GM19193 (cell line): Measurements from ENCODE around the gene HSPB8.

Source experiments
- POLR2A ChIP-seq: IDR thresholded peaks from 4 replicates; pipeline ENCODE4 v1.6.1; 2011; ENCODE audit not compliant: insufficient read depth, insufficient read length; ENCODE audit errors: extremely low read depth

Gene HSPB8

DNA sequence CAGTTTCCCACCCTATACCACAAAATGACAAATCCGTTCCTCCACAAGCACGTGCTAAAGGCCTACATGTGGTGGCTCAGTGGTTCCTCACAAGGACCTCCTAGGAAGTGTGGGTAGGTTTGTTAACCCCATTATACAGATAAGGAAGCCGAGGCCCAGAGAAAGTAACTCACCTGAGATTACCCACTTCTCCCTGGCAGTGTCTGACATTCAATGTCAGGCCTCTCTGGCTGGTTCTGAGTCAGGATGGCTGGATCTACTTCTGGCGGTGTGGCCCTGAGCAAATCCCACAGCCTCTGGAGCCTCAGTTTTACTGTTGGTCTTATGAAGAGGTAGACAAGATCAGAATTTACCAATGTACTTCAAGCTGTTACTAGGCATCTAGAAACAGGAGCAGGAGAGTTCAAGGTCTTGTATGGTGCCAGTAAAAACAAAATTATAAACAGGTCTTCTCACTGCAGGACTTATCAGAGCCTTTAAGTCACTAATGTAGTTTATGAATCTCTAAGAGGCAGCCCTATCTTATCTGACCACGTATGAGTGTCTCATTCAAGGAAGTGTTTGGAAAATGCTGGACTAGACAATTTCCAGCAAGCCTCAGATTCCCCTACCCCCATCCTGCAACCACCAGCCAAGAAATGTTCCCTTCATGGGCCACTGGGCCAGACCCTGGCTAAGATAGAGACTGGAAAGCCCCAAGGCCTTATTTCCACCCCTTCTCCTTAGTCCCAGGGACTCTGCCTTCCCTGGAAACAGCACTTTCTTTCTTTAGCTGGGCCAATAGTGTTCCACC, 4.2 kb downstream of the HSPB8 start:
- TF ChIP-seq POLR2A: no peak

DNA sequence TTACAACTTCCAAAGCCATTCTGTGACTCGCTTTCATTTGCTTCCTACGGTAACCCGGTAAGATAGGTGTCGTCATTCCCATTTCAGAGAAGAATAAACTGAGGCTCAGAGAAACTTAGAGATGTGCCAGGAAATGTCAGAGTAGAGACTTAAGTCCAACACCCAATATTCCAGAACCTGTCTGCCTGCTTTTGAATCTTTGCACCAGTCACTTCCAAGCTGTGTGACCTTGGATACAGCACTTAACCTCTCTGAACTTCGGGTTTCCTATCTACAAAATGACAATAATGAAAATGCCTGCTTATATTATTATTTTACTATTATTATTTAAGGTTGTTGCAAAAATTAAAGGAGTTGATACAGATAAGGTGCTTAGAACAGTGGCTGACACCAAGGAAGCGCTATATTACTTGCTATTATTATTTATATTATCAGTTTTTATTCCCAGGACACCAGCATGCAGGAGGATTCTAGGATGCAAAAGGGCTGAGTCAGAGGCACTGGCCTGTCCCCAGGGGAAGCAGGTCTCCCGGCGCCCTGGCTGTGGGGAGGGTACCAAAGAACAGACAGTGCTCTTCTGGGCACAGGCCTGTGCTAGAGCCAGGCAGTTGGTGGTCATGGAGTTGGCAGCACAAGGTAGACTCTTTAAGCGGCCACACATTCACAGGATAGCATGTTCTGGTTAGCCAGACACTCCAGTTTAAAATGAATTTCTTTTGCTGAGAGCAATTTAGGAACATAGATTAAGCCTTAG, 5.4 kb downstream of the HSPB8 start:
- TF ChIP-seq POLR2A: no peak

DNA sequence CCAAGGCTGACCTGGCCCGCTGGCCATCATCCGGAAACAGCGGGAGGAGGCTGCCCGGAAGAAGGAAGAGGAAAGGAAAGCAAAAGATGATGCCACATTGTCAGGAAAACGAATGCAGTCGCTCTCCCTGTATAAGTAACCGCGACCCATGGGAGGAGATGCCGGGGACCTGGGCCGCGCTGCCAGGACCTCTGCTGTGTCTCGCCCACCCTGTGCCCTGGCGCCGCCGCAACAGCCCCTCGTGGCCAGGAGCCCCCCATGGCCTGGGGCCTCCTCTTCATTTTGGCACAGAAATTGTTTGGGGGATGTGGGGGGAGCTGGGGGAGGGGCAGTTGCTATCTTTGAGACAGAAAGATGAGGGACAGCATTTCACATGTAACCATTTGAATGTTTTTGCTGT, 16.5 kb downstream of the HSPB8 start:
- TF ChIP-seq POLR2A: no peak

DNA sequence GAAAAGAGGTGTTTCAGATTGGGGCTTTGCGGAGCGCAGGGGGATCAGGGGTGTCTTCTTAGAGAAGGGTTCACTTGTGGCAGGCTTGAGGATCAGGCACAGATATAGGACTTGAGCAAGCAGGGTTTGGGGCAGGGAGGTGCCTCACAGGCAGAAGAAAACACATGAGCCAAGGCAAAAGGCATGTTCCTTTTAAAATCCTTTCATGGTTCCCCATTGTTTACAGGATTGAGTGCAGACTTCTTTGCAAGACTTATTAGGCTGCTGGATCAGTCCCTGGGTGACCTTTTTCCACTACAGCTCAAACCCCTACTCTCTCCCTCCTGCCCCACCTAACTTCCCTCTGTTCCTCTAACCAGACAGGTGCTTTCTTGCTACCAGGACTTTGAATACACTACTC, 19.7 kb downstream of the HSPB8 start:
- no peak for TF ChIP-seq POLR2A

DNA sequence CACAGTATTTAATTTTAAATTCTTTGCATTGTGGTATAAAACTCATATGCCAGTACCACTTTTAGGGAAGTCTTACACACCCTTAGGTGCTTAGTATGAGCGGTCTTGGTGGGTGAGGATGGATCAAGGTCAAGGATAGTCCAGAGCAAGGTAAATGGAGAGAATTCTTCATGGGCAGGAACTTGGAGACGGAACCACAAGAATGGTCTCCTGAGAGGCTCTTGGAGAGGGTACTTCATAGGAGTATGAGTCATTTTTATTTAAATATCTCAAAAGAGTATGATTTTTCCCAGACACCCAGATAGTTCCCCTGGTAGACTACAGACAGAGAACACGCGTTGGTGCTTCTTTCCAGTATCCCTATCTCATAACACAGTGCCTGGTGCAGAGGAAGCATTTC, 21.9 kb downstream of the HSPB8 start:
- no peak for TF ChIP-seq POLR2A

DNA sequence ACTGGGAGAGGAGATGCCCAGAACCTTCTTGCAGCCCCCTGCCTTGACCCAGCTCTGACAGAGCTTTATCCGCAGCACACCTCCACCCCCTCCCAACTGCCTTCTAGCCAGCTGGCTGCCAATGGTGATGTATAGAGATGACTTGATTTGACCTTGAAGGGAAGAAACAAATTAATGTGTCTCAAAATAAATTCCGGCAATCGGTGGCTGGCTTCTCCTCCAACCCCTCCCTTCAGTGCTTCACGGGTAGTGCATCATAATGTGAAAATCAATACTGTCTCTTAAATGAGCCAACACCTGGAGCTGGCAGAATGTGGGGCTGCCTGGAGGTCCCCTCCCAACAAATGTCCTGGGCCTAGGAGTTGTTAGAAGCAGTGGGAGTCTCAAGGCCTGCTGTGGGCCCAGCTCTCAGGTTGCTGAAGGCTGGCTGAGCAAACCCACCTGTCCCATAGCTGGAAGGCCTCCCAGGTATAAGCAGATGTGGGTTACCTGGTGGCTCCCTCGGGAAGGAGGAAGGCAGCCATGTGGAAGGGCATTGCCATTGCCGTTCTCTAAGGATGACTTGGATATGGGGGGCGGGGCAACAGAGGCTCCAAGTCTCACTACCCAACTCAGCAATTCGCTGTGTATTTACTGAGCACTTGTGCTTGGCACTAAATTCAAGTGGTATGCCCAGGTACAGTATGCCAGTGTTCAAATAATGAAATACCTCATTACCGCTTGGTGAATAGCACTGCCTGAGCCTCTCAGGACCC, 23.2 kb downstream of the HSPB8 start:
- TF ChIP-seq POLR2A: no peak

DNA sequence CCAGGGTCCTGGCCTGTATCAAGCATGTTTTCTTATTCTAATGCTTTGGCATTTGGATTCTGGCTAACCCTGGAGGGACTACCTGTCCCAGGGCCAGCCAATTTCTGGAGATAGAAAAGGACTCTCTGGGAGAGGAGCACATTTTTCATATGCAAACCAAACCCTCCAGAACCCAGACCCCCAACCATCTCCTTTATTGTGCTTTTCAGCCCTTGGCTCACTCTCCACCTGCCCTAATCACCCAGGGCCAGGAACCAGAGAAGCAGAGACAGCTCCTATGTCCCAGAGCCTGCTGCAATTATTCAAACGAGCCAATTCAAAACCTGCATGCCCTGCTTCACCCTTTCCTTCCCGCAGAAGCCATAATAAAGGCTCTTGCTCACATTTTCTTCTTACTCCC, 23.8 kb downstream of the HSPB8 start:
- no peak for TF ChIP-seq POLR2A

DNA sequence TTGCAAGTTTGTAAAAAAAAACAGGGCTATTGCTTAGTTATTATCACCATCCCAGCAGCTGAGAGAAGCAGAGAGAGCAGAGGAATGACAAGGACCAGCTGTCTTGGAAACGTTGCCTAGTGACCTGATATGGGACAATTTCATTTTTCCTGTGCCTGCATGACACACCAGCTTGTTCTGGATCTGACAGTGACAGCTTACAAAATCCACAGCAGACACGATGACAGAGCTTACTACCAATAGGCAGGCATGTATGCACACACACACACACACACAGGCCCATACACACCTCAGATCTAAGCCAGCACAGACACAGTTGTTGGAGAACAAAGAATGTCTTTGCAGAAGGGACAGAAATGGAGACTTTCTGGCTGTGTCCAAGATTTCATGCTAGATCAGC, 25.4 kb downstream of the HSPB8 start:
- TF ChIP-seq POLR2A: no peak

DNA sequence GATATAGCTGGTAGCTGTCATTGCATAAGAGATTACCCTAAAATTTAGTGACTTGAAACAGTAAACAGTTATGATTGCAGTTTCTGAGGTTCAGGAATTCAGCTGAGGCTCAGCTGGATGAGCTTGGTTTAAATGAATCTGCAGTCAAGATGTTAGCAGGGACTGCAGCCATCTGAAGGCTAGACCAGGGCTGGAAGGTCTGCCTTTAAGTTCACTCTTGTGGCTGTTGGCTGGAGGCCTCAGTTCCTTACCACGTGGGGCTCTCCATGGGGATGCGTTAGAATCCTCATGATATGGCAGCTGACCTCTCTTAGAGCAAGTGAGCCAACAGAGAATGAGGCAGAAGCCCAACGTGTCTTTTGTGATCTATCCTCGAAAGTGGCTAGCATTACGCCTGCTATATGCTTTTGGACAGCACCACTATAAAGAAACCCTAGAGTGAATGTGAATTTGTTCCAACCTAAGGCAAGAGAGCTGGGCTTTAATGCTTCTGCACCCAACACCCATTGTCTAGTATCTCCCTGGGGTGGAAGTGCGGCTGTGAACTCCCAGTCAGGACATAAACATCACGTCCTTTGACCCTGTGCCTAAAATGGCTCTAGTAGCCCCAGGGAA, 26.0 kb downstream of the HSPB8 start:
- TF ChIP-seq POLR2A: no peak

DNA sequence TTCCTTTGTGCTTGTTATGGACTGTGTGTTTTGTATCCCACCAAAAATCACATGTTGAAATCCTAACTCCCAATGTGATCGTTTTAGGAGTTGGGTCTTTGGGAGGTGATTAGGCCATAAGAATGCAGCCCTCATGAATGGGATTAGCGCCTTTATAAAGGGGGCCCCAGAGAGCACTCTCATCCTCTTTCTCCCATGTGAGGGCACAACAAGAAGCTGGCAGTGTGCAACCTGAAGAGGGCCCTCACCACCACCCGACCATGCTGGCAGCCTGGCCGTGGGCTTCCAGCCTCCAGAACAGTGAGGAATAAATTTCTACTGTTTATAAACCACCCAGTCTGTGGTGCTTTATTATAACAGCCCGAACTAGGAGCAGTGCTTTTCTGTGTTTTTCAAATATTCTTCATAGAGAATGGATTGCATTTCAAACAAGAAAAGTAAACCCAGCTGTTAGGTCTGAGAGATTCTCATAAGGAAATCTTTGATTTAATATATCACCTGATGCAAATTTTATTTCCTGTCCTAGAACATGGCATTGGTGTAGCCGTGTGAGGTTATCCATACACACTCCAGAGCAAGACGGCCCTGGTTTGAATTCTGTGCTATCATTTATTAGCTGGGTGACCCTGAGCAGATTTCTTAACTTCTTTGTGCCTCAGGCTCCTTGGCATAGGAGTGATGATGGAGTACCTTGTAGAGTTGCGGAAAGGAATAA, 27.8 kb downstream of the HSPB8 start:
- no peak for TF ChIP-seq POLR2A

DNA sequence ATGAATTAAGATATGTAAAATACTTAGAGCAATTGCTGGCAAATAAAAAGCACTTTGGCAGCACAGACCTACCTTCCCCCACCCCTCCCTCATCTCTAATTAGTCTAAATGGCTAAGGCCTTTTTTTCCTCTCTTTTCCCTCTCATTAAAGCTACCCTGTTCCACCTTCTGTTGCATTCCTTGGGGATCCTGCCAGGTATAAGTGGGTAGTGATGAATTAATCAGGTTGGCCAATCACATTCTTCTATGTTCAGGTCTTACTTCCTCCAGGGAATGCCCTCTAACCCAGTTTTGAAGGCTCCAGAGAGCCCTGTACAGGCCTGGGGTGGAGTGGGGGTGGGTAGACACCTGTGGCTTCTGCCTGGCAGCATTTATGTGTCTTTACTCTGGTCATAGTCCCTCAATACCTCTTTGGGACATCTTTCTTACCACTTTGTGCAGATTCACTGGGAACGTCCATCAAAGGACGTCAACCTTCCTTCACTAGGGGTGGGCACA, 28.4 kb downstream of the HSPB8 start:
- TF ChIP-seq POLR2A: no peak

DNA sequence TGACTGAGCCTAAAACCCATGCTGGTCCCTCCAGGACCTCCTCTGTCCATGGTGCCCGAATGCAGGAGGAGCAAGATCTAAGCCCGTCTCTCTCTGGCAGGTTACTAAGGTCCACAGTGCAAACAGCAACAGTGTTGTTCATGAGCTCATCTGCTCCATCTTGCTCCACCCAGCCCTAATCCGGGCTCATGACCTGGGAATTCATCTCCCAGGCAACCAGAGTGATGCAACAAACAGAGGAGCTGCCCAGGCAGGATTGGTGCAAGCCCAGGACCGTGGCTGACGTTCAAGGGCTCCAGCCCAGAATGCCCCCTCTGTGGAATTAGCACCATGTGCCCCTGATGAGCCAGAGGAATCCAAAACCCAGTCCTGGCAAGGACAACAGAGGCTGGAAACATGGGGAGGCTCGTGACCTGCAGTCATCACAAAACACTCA, 29.9 kb downstream of the HSPB8 start:
- no peak for TF ChIP-seq POLR2A

DNA sequence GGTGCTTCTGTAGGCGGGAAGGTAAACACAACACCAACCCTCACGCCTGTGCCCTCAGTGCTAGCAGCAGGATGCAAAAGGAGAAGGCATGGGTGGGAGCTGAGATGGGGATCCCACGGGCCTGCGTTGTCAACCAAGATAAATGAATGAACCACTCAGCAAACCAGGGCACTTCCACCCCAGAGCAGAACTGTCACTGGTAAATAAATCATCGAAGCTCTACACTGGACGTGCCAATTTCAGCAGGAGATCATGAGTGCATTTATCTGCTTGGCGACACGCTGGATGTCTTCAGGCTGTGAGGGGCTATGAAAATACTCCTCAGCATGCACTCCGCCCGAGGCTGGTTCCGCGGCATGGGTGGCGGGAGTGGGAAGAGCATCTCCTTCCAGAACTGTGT, 33.2 kb downstream of the HSPB8 start:
- no peak for TF ChIP-seq POLR2A

DNA sequence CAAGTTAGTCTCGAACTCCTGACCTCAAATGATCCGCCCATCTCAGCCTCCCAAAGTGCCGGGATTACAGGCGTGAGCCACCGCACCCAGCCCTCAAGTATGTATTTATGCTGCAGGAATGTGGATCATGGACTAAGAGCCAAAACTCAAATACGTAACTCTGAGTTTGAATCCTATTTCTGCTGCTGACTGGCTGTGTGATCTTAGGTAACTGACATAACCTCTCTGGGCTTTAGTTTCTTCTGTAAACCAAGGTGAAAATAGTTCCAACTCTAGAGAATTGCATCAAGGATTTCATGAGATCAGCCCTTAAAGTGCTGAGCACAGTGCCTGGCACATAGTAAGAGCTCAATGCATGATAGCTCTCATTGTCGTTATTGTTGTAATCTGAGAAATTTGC, 37.4 kb downstream of the HSPB8 start:
- no peak for TF ChIP-seq POLR2A

DNA sequence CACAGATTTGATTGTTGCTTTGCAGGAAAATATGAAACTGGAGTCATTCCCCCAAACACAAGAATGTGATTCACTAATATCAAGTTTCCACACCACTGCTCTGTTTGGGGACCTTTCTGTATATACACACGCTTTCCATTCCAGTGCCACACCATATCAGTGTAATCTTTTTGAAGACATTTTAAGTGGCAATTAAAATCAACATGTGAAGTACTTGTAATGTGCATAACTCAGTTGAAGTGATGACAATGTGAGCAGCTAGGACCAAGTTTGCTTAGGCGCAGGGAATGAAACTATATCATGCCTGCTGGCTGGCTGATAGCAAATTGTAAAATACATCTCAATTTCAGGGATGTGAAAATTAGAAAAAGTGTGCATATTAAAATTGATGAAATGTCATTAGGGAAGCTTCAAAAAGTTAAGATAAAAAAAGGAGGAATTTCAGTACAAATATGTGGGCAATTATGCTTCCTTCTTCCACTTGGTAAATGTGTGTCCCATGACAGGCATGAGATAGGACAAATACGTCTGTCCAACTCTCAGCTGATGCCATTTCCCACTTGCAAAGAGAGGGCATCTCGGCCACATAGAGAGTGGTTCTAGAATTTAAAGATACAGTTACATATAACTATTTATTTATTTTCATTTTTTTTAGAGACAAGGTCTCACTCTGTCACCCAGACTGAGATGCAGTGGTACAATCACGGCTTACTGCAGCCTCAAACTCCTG, 43.7 kb downstream of the HSPB8 start:
- no peak for TF ChIP-seq POLR2A
